ENCODE measurements around the gene HPD. TPM values are rescaled to one million over a fixed set of nuclear protein-coding genes. Genes with fewer than 3 reads are reported as not detected.

Gene HPD
- total RNA-seq, 1 experiment from 2014 or later, result not detected

DNA sequence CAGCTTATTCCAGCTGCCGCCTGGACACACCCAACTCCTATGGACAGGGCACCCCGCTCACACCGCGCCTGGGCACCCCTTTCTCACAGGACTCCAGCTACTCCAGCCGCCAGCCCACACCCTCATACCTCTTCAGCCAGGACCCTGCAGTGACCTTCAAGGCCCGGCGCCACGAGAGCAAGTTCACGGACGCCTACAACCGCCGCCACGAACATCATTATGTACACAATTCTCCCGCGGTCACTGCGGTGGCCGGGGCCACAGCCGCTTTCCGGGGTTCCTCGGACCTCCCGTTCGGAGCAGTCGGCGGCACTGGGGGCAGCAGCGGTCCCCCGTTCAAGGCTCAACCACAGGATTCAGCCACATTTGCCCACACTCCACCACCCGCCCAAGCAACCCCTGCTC, 48.9 kb downstream of the HPD start:
- Histone ChIP-seq H3K27me3 (ENCODE audit: low read length) (no peaks in the 10 kb centered on the region; the same call in 1 of the 2 replicates), H3K4me2 (ENCODE audit: low read depth, low read length, poor library complexity, severe bottlenecking) (no peak overlapping the region), H3K4me3 (ENCODE audit: low read length) (no peak overlapping the region), H3K4me1 (ENCODE audit: low read length) (peaks cover 53% of the 10 kb centered on the region), H3K9me2 (replicated peaks; ENCODE audit: insufficient read depth, low read length) (no peaks in the 10 kb centered on the region), H3K9me3 (ENCODE audit: low read length) (no peaks in the 10 kb centered on the region), H4K20me1 (ENCODE audit: insufficient read depth, low read depth, low read length) (peaks cover 62% of the 10 kb centered on the region), H3K9ac (ENCODE audit: low read length) (no peak overlapping the region), H3K27ac (ENCODE audit: low read length) (no peak overlapping the region), H3K79me2 (ENCODE audit: low read length) (no peaks in the 10 kb centered on the region), H3K36me3 (ENCODE audit: insufficient read depth, low read length) (no peaks in the 10 kb centered on the region), H2AFZ (ENCODE audit: low read length) (no peak overlapping the region)
- DNase-seq, result no peak

GRCh38 chr12:121808623-121809022, 50.0 kb downstream of the HPD start:
- Histone ChIP-seq H2AFZ (ENCODE audit: low read length) (no peak overlapping the region), H4K20me1 (ENCODE audit: insufficient read depth, low read depth, low read length) (peaks cover 59% of the 10 kb centered on the region), H3K36me3 (ENCODE audit: insufficient read depth, low read length) (no peaks in the 10 kb centered on the region), H3K9me2 (replicated peaks; ENCODE audit: insufficient read depth, low read length) (no peaks in the 10 kb centered on the region), H3K4me2 (ENCODE audit: low read depth, low read length, poor library complexity, severe bottlenecking) (no peak overlapping the region), H3K9me3 (ENCODE audit: low read length) (no peaks in the 10 kb centered on the region), H3K4me1 (ENCODE audit: low read length) (peaks cover 58% of the 10 kb centered on the region), H3K79me2 (ENCODE audit: low read length) (no peaks in the 10 kb centered on the region), H3K27me3 (ENCODE audit: low read length) (no peaks in the 10 kb centered on the region; the same call in 1 of the 2 replicates), H3K4me3 (ENCODE audit: low read length) (no peak overlapping the region), H3K9ac (ENCODE audit: low read length) (no peak overlapping the region), H3K27ac (ENCODE audit: low read length) (no peak overlapping the region)
- DNase-seq, result no peak

- no peaks in the 10 kb centered on the region; the same call in 1 of the 2 replicates for H3K27me3 ChIP-seq (ENCODE audit: low read length)
- peak overlapping the region; percentile 35; the same call in 1 of the 2 replicates for H3K4me3 ChIP-seq (ENCODE audit: low read length)
- peak; percentile 84 for DNase-seq
- H3K27ac ChIP-seq (ENCODE audit: low read length), result peak overlapping the region; percentile 74
- no peak overlapping the region for H3K9ac ChIP-seq (ENCODE audit: low read length)
- peaks cover 51% of the 10 kb centered on the region for H4K20me1 ChIP-seq (ENCODE audit: insufficient read depth, low read depth, low read length)
- peaks cover 65% of the 10 kb centered on the region for H3K4me1 ChIP-seq (ENCODE audit: low read length)
- no peaks in the 10 kb centered on the region for H3K79me2 ChIP-seq (ENCODE audit: low read length)
- no peaks in the 10 kb centered on the region for H3K9me2 ChIP-seq (replicated peaks; ENCODE audit: insufficient read depth, low read length)
- no peak overlapping the region for H2AFZ ChIP-seq (ENCODE audit: low read length)
- peak overlapping the region; percentile 86 for H3K4me2 ChIP-seq (ENCODE audit: low read depth, low read length, poor library complexity, severe bottlenecking)
- no peaks in the 10 kb centered on the region for H3K9me3 ChIP-seq (ENCODE audit: low read length)
- H3K36me3 ChIP-seq (ENCODE audit: insufficient read depth, low read length), result no peaks in the 10 kb centered on the region
Measured at GRCh38 chr12:121807642-121808347, 50.9 kb downstream of the HPD start.

DNA sequence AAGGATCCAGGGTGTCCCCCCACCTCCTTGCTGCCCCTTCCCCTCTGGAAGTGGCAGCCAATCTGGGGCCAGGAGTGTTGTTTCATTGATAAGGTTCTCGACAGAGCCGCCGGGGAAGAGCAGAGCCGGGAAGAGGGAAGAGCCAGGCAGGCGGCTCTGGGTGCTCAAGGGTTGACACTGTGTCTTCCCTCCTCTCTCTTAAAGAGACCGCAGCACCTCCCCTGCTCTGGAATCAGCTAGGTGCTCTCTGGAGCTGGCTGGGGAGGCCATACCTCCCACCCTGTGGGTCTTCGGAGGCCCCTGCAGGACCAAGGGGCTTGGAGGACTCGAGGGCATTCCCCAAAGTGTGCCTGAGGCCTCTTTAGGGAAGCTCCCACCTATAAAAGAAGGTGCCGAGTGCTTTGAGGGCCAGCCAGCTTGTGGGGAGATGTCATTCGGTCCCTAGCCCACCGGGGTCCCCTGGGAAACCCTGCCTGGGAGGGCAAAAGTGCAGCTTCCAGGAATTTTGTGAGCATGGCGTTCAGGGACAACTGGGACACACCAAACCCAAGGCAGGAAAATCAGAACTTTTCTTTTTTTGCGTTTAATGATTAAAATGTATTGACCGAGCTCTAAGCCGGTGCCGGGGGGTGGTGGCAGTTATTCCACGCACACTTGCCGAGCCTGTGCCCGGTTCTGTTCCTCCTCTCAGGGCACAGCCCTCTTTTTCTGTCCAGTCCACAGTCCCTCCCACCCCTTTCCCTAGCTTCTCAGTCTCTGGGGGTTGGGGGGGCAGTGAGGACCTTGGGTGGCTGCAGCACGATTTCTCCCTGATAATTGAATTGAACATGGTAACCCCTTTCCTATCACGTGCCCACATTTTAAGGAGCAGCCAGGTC, 51.9 kb downstream of the HPD start:
- DNase-seq, result no peak
- H3K79me2 ChIP-seq (ENCODE audit: low read length), result no peaks in the 10 kb centered on the region
- H3K4me3 ChIP-seq (ENCODE audit: low read length), result no peak overlapping the region; the same call in 1 of the 2 replicates
- H3K4me2 ChIP-seq (ENCODE audit: low read depth, low read length, poor library complexity, severe bottlenecking), result peak overlapping the region; percentile 86
- no peak overlapping the region for H2AFZ ChIP-seq (ENCODE audit: low read length)
- peaks cover 66% of the 10 kb centered on the region for H3K4me1 ChIP-seq (ENCODE audit: low read length)
- no peaks in the 10 kb centered on the region for H3K36me3 ChIP-seq (ENCODE audit: insufficient read depth, low read length)
- H3K9me2 ChIP-seq (replicated peaks; ENCODE audit: insufficient read depth, low read length), result no peaks in the 10 kb centered on the region
- peaks cover 43% of the 10 kb centered on the region for H4K20me1 ChIP-seq (ENCODE audit: insufficient read depth, low read depth, low read length)
- H3K9me3 ChIP-seq (ENCODE audit: low read length), result no peaks in the 10 kb centered on the region
- H3K27me3 ChIP-seq (ENCODE audit: low read length), result no peaks in the 10 kb centered on the region; the same call in 1 of the 2 replicates
- H3K9ac ChIP-seq (ENCODE audit: low read length), result no peak overlapping the region
- no peak overlapping the region for H3K27ac ChIP-seq (ENCODE audit: low read length)

- no peaks in the 10 kb centered on the region; the same call in 1 of the 2 replicates for H3K27me3 ChIP-seq (ENCODE audit: low read length)
- H3K79me2 ChIP-seq (ENCODE audit: low read length), result no peaks in the 10 kb centered on the region
- peaks cover 68% of the 10 kb centered on the region for H3K4me1 ChIP-seq (ENCODE audit: low read length)
- H3K9me3 ChIP-seq (ENCODE audit: low read length), result no peaks in the 10 kb centered on the region
- H3K36me3 ChIP-seq (ENCODE audit: insufficient read depth, low read length), result no peaks in the 10 kb centered on the region
- DNase-seq, result peak; percentile 62
- no peak overlapping the region for H3K27ac ChIP-seq (ENCODE audit: low read length)
- H4K20me1 ChIP-seq (ENCODE audit: insufficient read depth, low read depth, low read length), result peaks cover 36% of the 10 kb centered on the region
- peak overlapping the region; percentile 86 for H3K4me2 ChIP-seq (ENCODE audit: low read depth, low read length, poor library complexity, severe bottlenecking)
- H3K4me3 ChIP-seq (ENCODE audit: low read length), result peak overlapping the region; percentile 34; the same call in 1 of the 2 replicates
- H3K9ac ChIP-seq (ENCODE audit: low read length), result no peak overlapping the region
- H3K9me2 ChIP-seq (replicated peaks; ENCODE audit: insufficient read depth, low read length), result no peaks in the 10 kb centered on the region
- H2AFZ ChIP-seq (ENCODE audit: low read length), result no peak overlapping the region
Measured at GRCh38 chr12:121806009-121806545, 52.6 kb downstream of the HPD start.

DNA sequence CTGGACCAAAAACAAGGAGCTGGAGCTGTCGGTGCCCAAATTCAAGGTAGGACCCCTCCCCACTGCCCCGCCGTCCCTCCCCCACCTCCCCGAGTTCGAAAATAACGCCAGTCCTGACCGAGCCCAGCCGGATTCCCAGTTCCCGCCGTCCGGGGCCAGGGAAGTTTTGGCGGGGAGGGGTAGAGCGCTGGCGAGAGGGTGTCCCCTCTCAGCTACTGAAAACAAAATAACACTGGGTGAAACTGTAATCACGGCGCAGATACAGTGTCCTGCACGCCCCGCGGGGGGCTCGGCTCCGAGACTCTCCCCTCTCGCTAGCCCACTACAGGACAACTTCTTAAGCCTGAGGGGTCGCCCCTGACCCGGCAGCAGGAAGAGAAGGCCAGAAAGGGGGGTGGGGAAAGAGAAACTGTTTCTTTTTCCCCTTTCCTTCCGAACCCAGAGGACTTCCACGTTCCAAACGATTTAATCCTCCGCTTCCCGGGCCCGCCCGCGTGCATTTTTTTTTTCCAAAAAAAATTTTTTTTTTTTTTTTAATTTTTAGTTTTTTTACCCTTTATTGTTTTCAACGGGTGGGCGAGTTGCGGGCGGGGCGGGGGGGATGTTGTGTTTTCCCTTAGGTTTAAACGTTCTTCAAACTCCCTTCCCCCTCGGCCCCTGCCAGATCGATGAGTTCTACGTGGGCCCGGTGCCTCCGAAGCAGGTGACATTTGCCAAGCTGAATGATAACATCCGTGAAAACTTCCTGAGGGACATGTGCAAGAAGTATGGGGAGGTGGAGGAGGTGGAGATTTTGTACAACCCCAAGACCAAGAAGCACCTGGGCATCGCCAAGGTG, 53.3 kb downstream of the HPD start:
- Histone ChIP-seq H3K79me2 (ENCODE audit: low read length) (no peaks in the 10 kb centered on the region), H3K9ac (ENCODE audit: low read length) (peak overlapping the region; percentile 82), H3K36me3 (ENCODE audit: insufficient read depth, low read length) (no peaks in the 10 kb centered on the region), H3K27me3 (ENCODE audit: low read length) (no peaks in the 10 kb centered on the region; the same call in 1 of the 2 replicates), H3K27ac (ENCODE audit: low read length) (no peak overlapping the region), H3K4me3 (ENCODE audit: low read length) (peak overlapping the region; percentile 68), H3K9me2 (replicated peaks; ENCODE audit: insufficient read depth, low read length) (no peaks in the 10 kb centered on the region), H3K9me3 (ENCODE audit: low read length) (no peaks in the 10 kb centered on the region), H2AFZ (ENCODE audit: low read length) (no peak overlapping the region), H4K20me1 (ENCODE audit: insufficient read depth, low read depth, low read length) (peaks cover 29% of the 10 kb centered on the region), H3K4me2 (ENCODE audit: low read depth, low read length, poor library complexity, severe bottlenecking) (peak overlapping the region; percentile 86), H3K4me1 (ENCODE audit: low read length) (peaks cover 73% of the 10 kb centered on the region)
- DNase-seq, result peak; percentile 45

DNA sequence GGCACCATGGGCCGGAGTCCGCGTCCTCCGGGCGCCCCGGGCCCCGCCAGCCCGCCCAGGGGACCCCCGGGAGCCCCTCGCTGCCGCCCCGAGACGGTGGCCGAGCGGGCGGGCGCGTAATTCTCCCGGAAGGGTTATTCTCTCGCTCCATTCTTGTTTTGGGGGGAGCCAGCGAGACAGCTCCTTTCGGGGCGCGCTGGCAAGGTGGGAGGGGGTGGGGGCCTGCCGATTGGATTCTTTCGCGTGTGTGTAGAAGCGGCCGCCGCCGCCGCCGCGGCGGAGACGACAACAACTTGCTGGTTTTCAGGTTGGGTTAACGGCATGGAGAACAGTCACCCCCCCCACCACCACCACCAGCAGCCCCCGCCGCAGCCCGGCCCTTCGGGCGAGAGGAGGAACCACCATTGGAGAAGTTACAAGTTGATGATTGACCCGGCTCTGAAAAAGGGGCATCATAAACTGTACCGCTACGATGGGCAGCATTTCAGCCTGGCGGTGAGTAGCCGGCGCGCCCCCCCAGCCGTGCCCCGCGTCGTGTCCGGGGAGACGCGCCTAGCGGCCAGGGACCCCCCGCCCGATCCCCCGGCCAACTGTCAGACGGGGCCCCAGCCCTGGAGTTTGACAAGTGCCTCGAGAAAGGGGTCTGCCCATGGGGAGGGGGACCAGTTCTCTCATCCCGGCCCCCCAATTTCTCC, 54.1 kb downstream of the HPD start:
- Histone ChIP-seq H2AFZ (ENCODE audit: low read length) (no peak overlapping the region), H3K27ac (ENCODE audit: low read length) (no peak overlapping the region), H3K9ac (ENCODE audit: low read length) (peak overlapping the region; percentile 82), H3K27me3 (ENCODE audit: low read length) (no peaks in the 10 kb centered on the region; the same call in 1 of the 2 replicates), H3K79me2 (ENCODE audit: low read length) (no peaks in the 10 kb centered on the region), H3K36me3 (ENCODE audit: insufficient read depth, low read length) (no peaks in the 10 kb centered on the region), H3K9me2 (replicated peaks; ENCODE audit: insufficient read depth, low read length) (no peaks in the 10 kb centered on the region), H3K4me2 (ENCODE audit: low read depth, low read length, poor library complexity, severe bottlenecking) (peak overlapping the region; percentile 86), H3K4me3 (ENCODE audit: low read length) (peak overlapping the region; percentile 68), H4K20me1 (ENCODE audit: insufficient read depth, low read depth, low read length) (peaks cover 27% of the 10 kb centered on the region), H3K4me1 (ENCODE audit: low read length) (peaks cover 81% of the 10 kb centered on the region), H3K9me3 (ENCODE audit: low read length) (no peaks in the 10 kb centered on the region)
- DNase-seq, result peak; percentile 55
